Skeletal muscle satellite cell (primary cell): ENCODE results near the gene SORCS2.

Experiments
- H3K27me3 ChIP-seq: 2 replicates; pipeline ENCODE4 v1.7.0; 2013; ENCODE audit warnings: low read length; ENCODE audit not compliant: control insufficient read depth, insufficient read depth
- H3K36me3 ChIP-seq: 2 replicates; pipeline ENCODE4 v1.7.0; 2013; ENCODE audit warnings: mild to moderate bottlenecking, control low read depth, low read length; ENCODE audit not compliant: insufficient read depth
- H3K4me1 ChIP-seq: 2 replicates; pipeline ENCODE4 v1.7.0; 2013; ENCODE audit warnings: low read length; ENCODE audit not compliant: control insufficient read depth, insufficient read depth
- H3K4me2 ChIP-seq: 2 replicates; pipeline ENCODE4 v1.7.0; 2013; ENCODE audit warnings: mild to moderate bottlenecking, low read length
- H3K4me3 ChIP-seq: 2 replicates; pipeline ENCODE4 v1.7.0; 2013; ENCODE audit warnings: low read length
- H3K9ac ChIP-seq: 2 replicates; pipeline ENCODE4 v1.7.0; 2013; ENCODE audit warnings: mild to moderate bottlenecking, low read depth, low read length, moderate library complexity
- H3K9me3 ChIP-seq: replicated peaks from 2 replicates; pipeline ENCODE4 v1.7.0; 2013; ENCODE audit warnings: mild to moderate bottlenecking, control low read depth, low read length

SORCS2 gene

GRCh38 chr4:7388627-7389026 is 196.3 kb downstream of the SORCS2 start:
- H3K36me3 ChIP-seq: no peaks in the 10 kb centered on the region
- no peaks in the 10 kb centered on the region for H3K9me3 ChIP-seq
- no peak overlapping the region for H3K9ac ChIP-seq
- peaks cover 3% of the 10 kb centered on the region for H3K4me1 ChIP-seq
- peaks cover 20% of the 10 kb centered on the region for H3K27me3 ChIP-seq
- no peak overlapping the region for H3K4me2 ChIP-seq
- H3K4me3 ChIP-seq: no peak overlapping the region

DNA sequence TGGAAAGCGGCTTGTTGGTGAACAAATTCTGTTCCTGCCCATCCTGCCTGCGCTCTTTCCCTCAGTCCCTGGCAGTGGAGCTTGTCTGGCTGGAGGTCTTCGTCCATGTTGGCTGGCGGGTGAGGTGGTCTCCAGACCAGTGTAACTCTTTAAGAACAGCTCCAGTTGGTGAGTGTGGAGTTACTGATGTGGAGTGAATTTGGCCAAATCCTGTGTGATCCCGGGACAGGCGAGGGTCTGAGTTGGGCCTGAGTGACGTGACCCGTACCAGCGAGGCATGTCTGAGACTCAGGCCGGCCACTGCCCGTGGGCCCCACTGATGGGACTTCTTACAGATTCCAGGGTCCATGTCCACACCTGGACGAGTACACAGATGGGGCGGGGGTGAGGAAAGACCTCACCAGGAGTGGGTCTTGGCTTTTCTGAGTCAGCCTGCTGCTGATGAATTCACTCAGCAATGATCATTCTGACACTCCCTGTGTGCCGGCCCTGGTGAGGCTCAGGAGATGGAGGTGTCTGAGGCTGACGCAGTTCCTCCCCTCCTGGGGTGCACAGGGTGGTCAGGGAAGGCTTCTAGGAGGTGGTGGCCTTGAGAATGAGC is 196.9 kb downstream of the SORCS2 start:
- peaks cover 25% of the 10 kb centered on the region for H3K27me3 ChIP-seq

GRCh38 chr4:7389719-7390118 is 197.4 kb downstream of the SORCS2 start:
- H3K27me3 ChIP-seq: peaks cover 26% of the 10 kb centered on the region
- H3K9ac ChIP-seq: no peak overlapping the region
- no peak overlapping the region for H3K4me3 ChIP-seq
- H3K4me1 ChIP-seq: peaks cover 3% of the 10 kb centered on the region
- H3K4me2 ChIP-seq: no peak overlapping the region
- no peaks in the 10 kb centered on the region for H3K36me3 ChIP-seq
- H3K9me3 ChIP-seq: no peaks in the 10 kb centered on the region

More for the DNA sequence above, 196.9 kb downstream of the SORCS2 start:
- H3K9ac ChIP-seq: no peak overlapping the region
- H3K36me3 ChIP-seq: no peaks in the 10 kb centered on the region
- H3K4me2 ChIP-seq: no peak overlapping the region
- H3K9me3 ChIP-seq: no peaks in the 10 kb centered on the region
- peaks cover 3% of the 10 kb centered on the region for H3K4me1 ChIP-seq
- no peak overlapping the region for H3K4me3 ChIP-seq

GRCh38 chr4:7390336-7390735 is 198.0 kb downstream of the SORCS2 start:
- Histone ChIP-seq H3K4me1 (peaks cover 3% of the 10 kb centered on the region), H3K36me3 (no peaks in the 10 kb centered on the region), H3K27me3 (peaks cover 32% of the 10 kb centered on the region)

DNA sequence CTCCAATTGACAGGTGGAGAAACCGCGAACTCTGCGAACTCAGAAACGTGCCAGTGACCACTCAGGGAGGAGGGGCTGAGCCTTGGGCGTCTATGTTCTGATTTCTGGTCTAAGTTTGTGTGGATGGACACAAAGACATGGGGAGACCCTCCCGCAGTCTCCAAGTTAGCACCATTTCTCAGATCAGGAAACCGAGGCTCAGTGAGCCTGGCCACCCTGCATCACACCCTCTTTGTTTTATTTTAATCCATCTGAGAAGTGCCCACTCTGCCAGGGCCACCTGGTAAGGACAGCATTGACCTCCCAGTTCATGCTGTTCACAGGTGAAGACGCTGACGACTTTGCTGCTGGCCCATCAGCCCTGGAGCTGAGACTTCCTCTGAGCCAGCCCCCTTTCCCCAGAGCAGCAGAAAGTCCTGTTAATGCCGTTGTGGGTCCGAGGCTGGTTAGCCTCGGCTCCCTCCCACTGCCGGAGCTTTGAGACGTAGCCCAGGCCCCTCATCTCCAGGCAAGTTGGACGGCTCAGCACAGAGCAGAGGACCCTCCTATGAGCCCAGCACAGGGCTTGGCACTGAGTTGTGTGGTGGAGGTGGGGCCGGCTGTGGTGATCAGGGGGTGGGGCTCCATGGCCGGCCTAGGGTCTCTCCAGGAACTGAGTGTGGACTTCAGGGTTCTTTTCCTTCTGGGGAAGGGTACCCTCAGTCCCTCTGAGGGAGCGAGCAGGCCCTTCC is 198.7 kb downstream of the SORCS2 start:
- no peak overlapping the region for H3K9ac ChIP-seq
- peaks cover 3% of the 10 kb centered on the region for H3K4me1 ChIP-seq
- H3K27me3 ChIP-seq: peaks cover 39% of the 10 kb centered on the region
- H3K4me3 ChIP-seq: no peak overlapping the region
- H3K36me3 ChIP-seq: no peaks in the 10 kb centered on the region
- H3K4me2 ChIP-seq: no peak overlapping the region
- H3K9me3 ChIP-seq: no peaks in the 10 kb centered on the region

More at GRCh38 chr4:7390336-7390735, 198.0 kb downstream of the SORCS2 start:
- H3K9ac ChIP-seq: no peak overlapping the region
- H3K4me3 ChIP-seq: no peak overlapping the region
- no peak overlapping the region for H3K4me2 ChIP-seq
- H3K9me3 ChIP-seq: no peaks in the 10 kb centered on the region

DNA sequence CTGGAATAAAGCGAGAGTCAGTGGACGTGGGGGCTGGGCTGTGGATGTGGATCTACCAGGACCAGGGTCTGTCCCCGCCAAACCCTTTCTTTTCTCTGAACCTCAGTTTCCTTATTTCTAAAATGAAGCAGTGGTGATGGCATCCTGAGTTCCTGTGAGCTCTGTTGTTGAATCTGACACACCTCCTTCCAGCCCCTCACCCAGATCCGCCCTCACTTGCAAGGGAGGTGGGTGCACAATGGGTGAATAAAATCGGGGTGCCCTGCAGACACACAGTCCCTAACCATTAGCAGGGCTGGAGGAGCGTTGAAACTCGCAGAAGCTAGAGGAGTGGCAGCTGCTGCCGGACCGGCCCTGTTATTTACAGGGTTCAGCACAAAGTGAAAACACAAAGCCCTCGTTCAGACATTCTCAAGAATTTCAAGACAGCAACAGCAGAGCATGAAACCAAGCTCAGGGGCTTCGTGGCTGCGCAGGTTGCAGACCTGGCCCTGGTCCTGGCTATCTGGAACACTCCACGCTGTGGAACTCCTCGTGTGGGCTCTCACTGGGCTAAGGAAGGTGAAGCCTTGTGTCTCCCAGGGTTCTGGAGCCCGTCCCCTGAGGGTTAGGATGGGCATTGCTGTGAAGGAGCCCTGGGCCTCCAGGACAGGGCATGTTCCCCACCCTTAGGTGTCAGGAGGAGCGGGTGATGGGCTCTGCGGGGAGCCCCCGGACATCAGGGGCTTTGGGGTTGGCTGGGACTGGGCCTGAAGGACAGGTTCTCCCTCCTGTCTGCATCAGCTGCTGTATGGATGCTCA is 199.5 kb downstream of the SORCS2 start:
- no peak overlapping the region for H3K9ac ChIP-seq
- peaks cover 3% of the 10 kb centered on the region for H3K4me1 ChIP-seq
- H3K27me3 ChIP-seq: peaks cover 45% of the 10 kb centered on the region
- H3K9me3 ChIP-seq: no peaks in the 10 kb centered on the region
- H3K4me3 ChIP-seq: no peak overlapping the region
- H3K36me3 ChIP-seq: no peaks in the 10 kb centered on the region
- H3K4me2 ChIP-seq: no peak overlapping the region

- Histone ChIP-seq H3K9me3 (no peaks in the 10 kb centered on the region), H3K4me2 (no peak overlapping the region), H3K9ac (no peak overlapping the region), H3K4me1 (peaks cover 5% of the 10 kb centered on the region), H3K4me3 (no peak overlapping the region), H3K27me3 (peaks cover 48% of the 10 kb centered on the region), H3K36me3 (no peaks in the 10 kb centered on the region)
Observed at GRCh38 chr4:7392438-7393421, 200.4 kb downstream of the SORCS2 start.

- Histone ChIP-seq H3K27me3 (peaks cover 50% of the 10 kb centered on the region), H3K4me2 (no peak overlapping the region), H3K4me3 (no peak overlapping the region), H3K4me1 (peaks cover 11% of the 10 kb centered on the region), H3K9me3 (no peaks in the 10 kb centered on the region), H3K36me3 (no peaks in the 10 kb centered on the region), H3K9ac (no peak overlapping the region)
Observed at GRCh38 chr4:7393601-7394575, 201.6 kb downstream of the SORCS2 start.

DNA sequence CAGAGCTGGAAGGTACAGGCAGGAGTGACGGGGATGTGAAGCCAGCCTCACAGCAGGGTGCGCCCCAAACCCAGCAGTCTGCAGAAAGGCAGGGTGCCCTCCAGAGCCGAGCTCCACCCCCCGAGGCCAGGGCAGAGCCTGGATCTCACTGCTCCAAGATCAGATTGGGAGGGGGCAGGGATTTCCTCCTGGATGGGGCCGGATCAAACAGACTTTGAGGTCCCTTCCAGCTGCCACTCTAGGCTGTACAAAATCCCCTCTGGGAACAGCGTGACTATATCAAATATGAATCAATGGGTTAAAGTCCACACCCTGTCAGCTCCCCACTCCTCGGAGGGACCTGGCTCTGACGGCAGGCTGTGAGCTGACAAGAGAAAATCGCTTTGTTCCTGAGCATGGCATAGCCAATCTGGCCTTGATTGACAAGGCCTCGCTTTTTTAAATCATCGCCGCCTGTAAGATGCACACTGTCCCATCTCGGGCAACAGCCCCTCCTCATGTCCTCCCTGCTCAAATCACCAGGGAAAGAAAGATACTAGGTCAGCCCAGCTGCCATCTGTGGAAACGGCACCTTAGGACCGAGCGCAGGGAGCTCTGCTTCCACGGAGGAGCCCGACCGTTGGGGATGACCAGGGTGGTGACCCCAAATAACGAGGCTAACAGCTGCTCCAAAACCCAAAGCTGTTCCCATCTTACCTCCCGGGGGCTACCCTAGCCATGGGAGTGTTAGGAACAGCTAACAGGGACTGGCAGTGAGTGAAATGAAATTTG is 202.5 kb downstream of the SORCS2 start:
- Histone ChIP-seq H3K27me3 (peaks cover 50% of the 10 kb centered on the region), H3K4me2 (no peak overlapping the region), H3K36me3 (no peaks in the 10 kb centered on the region), H3K4me1 (peaks cover 11% of the 10 kb centered on the region), H3K9ac (no peak overlapping the region), H3K4me3 (no peak overlapping the region), H3K9me3 (no peaks in the 10 kb centered on the region)
